ENCODE results near the gene ZNF318.
"Not testable (repeated sequence)": the region's sequence is repeated elsewhere in the genome, so short reads cannot be mapped to it uniquely, and the experiment has no call there.

ZNF318 gene

GRCh38 chr6:43335469-43335868, 34.0 kb downstream of the ZNF318 start:
- DNase-seq (ENCODE audit: low read depth) = no peak

GRCh38 chr6:43334466-43335095, 34.9 kb downstream of the ZNF318 start:
- DNase-seq (ENCODE audit: low read depth) = peak; percentile 46

DNA sequence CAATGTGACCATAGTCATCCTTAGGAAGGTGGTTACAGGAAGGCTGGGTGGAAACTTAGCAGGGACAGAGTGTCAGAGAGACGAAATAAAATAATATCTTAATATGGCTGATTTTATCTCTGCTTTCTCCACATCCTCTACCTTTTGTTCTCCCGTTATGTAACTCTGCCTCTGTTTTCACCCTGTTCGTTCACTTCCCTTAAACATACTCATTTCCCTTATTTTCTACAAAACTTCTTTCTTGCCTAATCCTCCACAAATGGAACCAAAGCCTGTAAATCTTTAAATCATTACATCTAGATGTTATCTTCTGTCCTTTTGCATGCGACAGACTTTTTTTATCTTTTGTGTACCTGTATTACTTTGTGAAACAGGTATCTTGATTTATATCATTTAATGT, 37.6 kb downstream of the ZNF318 start:
- DNase-seq (ENCODE audit: low read depth) = no peak

DNA sequence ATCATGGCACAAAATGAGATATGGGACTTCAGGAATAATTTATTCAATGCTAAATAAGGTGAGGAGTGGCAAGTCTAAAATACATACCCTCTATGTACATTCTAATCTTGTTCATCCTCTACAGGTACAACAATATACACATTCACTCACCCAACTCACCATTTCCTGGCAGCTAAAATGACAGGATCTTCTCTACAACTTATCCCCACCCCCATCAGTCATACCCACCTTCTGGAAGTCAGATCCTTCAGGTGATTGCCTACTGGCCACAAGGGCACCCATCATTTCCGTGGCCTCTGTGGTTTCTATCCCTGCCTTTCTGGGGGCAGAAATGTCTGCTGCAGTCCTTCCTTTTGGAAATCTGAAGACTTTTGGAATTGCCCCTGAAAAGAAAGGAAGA, 38.0 kb downstream of the ZNF318 start:
- no peak for DNase-seq (ENCODE audit: low read depth)

DNA sequence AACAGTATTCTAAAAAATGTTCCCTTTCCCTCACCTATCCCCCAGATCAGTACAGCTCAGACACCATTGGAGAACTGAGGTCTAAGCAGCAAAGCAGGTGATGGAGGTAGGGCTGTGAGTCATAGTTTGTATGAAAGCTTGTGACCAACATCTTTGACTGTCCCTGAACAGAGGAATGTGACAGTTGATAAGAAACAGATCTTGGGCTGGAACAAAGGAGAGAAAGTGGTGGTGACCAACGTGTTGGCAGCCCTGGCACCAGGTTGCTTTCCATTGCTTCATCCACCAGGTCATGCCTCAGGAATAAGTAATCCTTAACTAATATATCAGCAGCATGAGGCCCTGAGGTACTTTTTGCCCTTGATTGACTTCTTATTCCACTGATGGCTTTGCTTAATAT, 40.9 kb downstream of the ZNF318 start:
- DNase-seq (ENCODE audit: low read depth) = no peak

- no peak for DNase-seq (ENCODE audit: low read depth)
Measured at GRCh38 chr6:43325876-43326275, 43.6 kb downstream of the ZNF318 start.

DNA sequence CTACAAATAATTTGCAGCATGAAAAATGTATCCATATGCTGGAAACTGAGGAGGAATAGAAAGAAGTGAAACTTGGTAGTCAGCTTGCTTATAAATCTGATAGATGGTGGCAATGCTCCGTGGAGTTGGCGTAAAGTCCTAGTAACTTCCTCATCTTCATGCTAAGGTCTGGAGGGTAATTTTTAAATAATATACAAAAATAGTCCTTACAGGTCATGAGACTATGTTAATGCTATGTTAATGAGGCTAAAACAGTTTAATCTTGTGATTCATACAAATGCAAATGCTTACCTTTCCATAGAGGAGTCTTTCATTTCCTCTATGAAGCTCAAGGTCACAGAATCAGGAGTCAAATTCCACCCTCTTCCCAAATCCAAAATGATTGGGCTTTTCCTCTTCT, 51.4 kb downstream of the ZNF318 start:
- no peak for DNase-seq (ENCODE audit: low read depth)

DNA sequence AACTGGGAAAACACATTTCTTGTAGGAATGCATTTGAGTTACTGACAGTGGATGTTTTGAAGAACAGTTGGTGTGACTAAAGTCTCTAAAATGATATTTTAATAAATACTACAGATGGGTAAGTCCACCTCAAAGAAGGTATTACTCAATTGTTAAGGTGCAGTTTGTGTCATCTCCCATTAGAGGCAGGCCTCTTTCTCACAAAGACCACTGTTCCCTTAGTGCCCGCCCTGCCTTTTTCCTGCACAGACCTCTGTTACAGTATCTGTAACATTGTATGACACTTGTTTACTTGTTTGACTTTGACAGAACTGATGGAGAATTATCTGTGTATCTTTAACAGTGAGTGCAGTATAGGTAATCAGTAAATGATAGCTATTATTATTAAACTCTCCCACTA, 55.6 kb downstream of the ZNF318 start:
- no peak for DNase-seq (ENCODE audit: low read depth)

- no peak for DNase-seq (ENCODE audit: low read depth)
Measured at GRCh38 chr6:43311666-43312065, 57.8 kb downstream of the ZNF318 start.

- no peak for DNase-seq (ENCODE audit: low read depth)
Measured at GRCh38 chr6:43310624-43311023, 58.8 kb downstream of the ZNF318 start.

DNA sequence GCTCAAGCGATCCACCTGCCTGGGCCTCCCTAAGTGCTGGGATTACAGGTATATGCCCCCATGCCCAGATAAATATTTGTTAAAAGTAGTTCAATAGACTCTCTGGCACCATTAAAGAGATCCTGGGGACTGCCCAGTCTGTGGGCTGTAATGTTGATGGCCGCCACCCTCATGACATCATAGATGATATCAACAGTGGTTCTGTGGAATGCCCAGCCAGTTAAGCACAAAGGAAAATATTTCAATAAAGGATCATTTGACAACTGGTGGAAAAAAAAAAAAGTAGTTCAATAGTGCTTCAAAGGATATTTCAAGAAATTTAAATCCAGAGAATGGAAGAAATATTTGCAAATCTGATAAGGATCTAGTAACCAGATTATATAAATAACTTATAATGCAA, 59.3 kb downstream of the ZNF318 start:
- no peak for DNase-seq (ENCODE audit: low read depth)

- no peak for DNase-seq (ENCODE audit: low read depth)
Measured at GRCh38 chr6:43308990-43309477, 60.4 kb downstream of the ZNF318 start.

DNA sequence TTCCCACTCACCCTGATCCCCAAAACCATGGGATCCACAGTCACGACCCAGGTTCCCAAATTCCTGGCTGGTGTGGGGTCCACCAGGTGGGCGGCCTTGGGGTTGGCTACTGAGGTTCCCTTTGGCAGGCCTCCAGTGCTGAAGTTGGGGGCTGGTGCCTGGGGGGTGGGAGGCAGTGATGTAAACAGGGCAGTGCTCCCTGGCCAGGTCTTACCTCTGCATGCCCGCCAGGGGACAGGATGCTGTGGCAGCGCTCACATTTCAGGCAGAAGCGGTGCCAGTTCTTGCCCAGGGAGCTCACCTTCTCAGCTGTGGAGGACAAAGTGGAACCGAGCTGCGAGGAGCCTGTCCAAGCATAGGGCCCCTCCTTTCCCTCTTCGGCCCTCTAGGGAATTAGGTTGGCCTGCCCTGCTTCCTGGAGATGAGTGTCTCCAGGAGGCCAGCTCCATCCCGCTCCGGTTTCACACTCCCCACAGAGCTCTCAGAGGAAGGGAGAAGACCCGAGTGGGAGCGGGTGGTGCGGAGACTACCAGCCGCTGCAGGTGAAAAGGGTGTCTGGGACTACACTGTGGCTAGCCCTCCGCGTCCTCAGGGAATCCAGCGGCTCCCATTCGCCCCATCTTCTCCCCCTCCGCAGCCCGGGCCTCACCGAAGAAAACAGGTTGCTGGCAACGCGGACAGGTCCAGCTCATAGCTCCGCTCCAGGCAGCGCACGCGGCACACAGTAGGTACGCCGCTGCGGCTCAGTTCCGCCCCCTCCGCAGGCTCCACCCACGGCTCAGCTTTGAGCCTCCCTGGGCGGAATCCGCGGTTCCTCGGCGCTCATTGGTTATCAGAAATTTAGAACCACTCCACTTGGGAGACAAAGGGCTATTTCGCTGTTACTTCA, 61.1 kb downstream of the ZNF318 start, which contains the start of gene CRIP3:
TSS of gene CRIP3 (minus strand) at position 726 of the 889 bp plus-strand sequence. CDS start at position 692, 34 bp downstream.
- DNase-seq (ENCODE audit: low read depth) = peak; percentile 34

- DNase-seq (ENCODE audit: low read depth) = no peak
Measured at GRCh38 chr6:43307451-43308100, 61.9 kb downstream of the ZNF318 start.

DNA sequence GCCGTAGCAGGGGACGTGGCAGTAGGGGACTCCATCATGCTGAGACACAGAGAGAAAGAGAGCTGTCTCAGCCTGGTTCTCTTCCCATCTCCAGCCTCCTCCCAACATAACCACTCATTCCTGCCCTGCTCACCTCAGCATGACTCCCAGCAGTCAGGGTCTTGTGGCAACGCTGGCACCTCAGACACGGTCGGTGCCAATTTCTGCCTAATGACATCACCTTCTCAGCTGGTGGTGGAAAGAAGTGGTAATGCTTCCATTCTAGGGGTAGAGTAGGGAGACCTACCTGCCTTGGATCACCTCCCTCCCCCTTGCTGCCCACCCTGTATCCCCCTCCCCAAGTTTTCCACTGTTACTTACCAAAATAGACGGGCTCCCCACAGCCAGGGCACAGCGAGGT, 63.4 kb downstream of the ZNF318 start:
- no peak for DNase-seq (ENCODE audit: low read depth)

- no peak for DNase-seq (ENCODE audit: low read depth)
Measured at GRCh38 chr6:43304882-43305281, 64.6 kb downstream of the ZNF318 start.

GRCh38 chr6:43304361-43304760, 65.1 kb downstream of the ZNF318 start:
- no peak for DNase-seq (ENCODE audit: low read depth)

- no peak for DNase-seq (ENCODE audit: low read depth)
Measured at GRCh38 chr6:43303751-43304331, 65.6 kb downstream of the ZNF318 start.

DNA sequence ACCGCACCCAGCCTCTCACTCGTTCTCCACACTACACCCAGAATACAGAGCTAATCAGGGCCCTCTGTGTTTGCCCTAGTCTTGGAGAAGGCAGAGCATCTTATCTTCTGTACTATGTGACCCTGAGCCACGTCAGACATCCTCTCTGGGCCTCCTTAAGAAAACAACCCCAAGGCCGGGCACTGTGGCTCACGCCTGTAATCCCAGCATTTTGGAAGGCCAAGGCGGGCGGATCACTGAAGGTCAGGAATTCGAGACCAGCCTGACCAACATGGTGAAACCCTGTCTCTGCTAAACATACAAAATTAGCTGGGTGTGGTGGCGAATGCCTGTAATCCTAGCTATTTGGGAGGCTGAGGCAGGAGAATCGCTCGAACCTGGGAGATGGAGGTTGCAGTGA, 66.4 kb downstream of the ZNF318 start:
- DNase-seq (ENCODE audit: low read depth) = not testable (repeated sequence)

- DNase-seq (ENCODE audit: low read depth) = no peak
Measured at GRCh38 chr6:43302126-43302525, 67.3 kb downstream of the ZNF318 start.

- no peak for DNase-seq (ENCODE audit: low read depth)
Measured at GRCh38 chr6:43301081-43301870, 68.2 kb downstream of the ZNF318 start.
